ENCODE data around the gene FNBP1L. TPM values are rescaled to one million over a fixed set of nuclear protein-coding genes. Genes with fewer than 3 reads are reported as not detected.

FNBP1L gene
- total and polyA plus RNA-seq, 10 of the 15 experiments (the other 5 are each of a cell fraction or from before 2014, with no cell fraction given), result 0.02 to 0.12 (median 0.07) TPM; not detected in 4

DNA sequence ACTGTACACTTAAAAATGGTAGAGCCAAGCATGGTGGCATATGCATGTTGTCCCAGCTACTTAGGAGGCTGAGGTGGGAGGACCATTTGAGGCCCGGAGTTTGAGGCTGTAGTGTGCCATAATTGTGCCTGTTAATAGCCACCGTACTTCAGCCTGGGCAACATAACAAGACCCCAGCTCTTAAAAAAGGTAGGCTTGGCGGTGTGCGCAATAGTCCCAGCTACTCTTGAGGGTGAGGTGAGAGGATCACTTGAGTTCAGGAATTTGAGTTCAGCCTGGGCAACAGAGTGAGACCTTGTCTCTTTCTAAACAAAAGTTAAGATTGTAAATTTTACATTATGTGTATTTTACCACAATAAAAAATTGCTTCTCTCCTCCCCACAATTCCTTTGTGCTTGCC is 19.7 kb downstream of the FNBP1L start:
- intact Hi-C loops (cut with micrococcal nuclease; ENCODE audit: unreplicated experiment), result no loop called here
- ChIA-PET SMC1A (ENCODE audit: uncharacterized antibody, unreplicated experiment) (no interaction called here), CTCF (no interaction called here), POLR2A (no interaction called here), RAD21 (ENCODE audit: unreplicated experiment) (no interaction called here)
- Histone ChIP-seq H4K20me1 (ENCODE audit: control insufficient read depth, insufficient read depth) (no peaks in the 10 kb centered on the region), H3K79me2 (ENCODE audit: control insufficient read depth, insufficient read depth, low read length) (no peaks in the 10 kb centered on the region), H3K27me3 (replicated peaks in 1 of 2; ENCODE audit: control insufficient read depth in 2 of 2, insufficient read depth in 2 of 2, low read length in 1 of 2) (no peaks in the 10 kb centered on the region; a peak in 1 of 4 replicates), H3K9ac (ENCODE audit: control insufficient read depth, insufficient read depth, low read length) (no peak overlapping the region), H3K4me3 (no peak overlapping the region), H3K27ac (ENCODE audit: control insufficient read depth, insufficient read depth) (no peak overlapping the region), H2AFZ (ENCODE audit: control insufficient read depth, low read depth, low read length) (no peak overlapping the region), H3K4me2 (ENCODE audit: control insufficient read depth, insufficient read depth) (no peak overlapping the region), H3K4me1 (ENCODE audit: control insufficient read depth, insufficient read depth, low read length) (no peaks in the 10 kb centered on the region), H3K36me3 (ENCODE audit: control insufficient read depth in 2 of 2, insufficient read depth in 2 of 2, low read length in 1 of 2) (no peaks in the 10 kb centered on the region), H3K9me3 (replicated peaks; ENCODE audit: control insufficient read depth, insufficient read depth, low read length) (no peaks in the 10 kb centered on the region)
- TF ChIP-seq RB1 (IDR thresholded peaks at IDR 0.05; ENCODE audit: borderline replicate concordance), result no peak
- TF ChIP-seq BACH1 (IDR thresholded peaks at IDR 0.05; ENCODE audit: borderline replicate concordance), result no peak
- TF ChIP-seq, protein P1, sequence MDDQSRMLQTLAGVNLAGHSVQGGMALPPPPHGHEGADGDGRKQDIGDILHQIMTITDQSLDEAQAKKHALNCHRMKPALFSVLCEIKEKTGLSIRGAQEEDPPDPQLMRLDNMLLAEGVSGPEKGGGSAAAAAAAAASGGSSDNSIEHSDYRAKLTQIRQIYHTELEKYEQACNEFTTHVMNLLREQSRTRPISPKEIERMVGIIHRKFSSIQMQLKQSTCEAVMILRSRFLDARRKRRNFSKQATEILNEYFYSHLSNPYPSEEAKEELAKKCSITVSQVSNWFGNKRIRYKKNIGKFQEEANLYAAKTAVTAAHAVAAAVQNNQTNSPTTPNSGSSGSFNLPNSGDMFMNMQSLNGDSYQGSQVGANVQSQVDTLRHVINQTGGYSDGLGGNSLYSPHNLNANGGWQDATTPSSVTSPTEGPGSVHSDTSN (IDR thresholded peaks at IDR 0.05; ENCODE audit: insufficient replicate concordance, low read depth, low read length), result no peak
- TF ChIP-seq SIX5 (IDR thresholded peaks at IDR 0.05; ENCODE audit: low read depth, low read length, severe bottlenecking), result no peak
- TF ChIP-seq RUNX3 (IDR thresholded peaks at IDR 0.05; ENCODE audit: low read length), result no peak
- TF ChIP-seq MTA3 (IDR thresholded peaks at IDR 0.05; ENCODE audit: borderline replicate concordance, low read length), result no peak
- TF ChIP-seq POLR2AphosphoS5 (IDR thresholded peaks at IDR 0.05; ENCODE audit: low read length), result no peak
- TF ChIP-seq CHD2 (IDR thresholded peaks at IDR 0.05; ENCODE audit: borderline replicate concordance, low read depth, low read length), result no peak
- no peak for TF ChIP-seq YY1 (IDR thresholded peaks at IDR 0.05; ENCODE audit: low read depth, low read length)
- TF ChIP-seq CHD1 (IDR thresholded peaks at IDR 0.05; ENCODE audit: low read depth, low read length), result no peak
- no peak for TF ChIP-seq RELA (IDR thresholded peaks at IDR 0.05; ENCODE audit: borderline replicate concordance, partially characterized antibody)
- no peak for TF ChIP-seq SUPT20H (IDR thresholded peaks at IDR 0.05; ENCODE audit: borderline replicate concordance, control insufficient read depth, low read depth, low read length)
- TF ChIP-seq MAX (IDR thresholded peaks at IDR 0.05; ENCODE audit: low read depth, low read length), result no peak
- TF ChIP-seq, protein P2, sequence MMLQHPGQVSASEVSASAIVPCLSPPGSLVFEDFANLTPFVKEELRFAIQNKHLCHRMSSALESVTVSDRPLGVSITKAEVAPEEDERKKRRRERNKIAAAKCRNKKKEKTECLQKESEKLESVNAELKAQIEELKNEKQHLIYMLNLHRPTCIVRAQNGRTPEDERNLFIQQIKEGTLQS (IDR thresholded peaks at IDR 0.05; ENCODE audit: borderline replicate concordance, extremely low read depth, low read depth, low read length), result no peak
- TF ChIP-seq ZBTB40 (IDR thresholded peaks at IDR 0.05; ENCODE audit: borderline replicate concordance), result no peak
- no peak for TF ChIP-seq SMARCA5 (IDR thresholded peaks at IDR 0.05)
- in situ Hi-C loops (cut with MboI), result no loop called here
- 73% methylated on average over 4 of the region's 4 CpGs for WGBS (ENCODE audit: insufficient coverage, insufficient replicate concordance, low lambda C conversion rate, missing lambda C conversion rate)
- ATAC-seq, result no peak
- no peak for DNase-seq (ENCODE audit: low read depth, low spot score)
- FAIRE-seq, result no peak
- no TSS peak for BruUV-seq (replicated peaks)

All from GM12878 (cell line).